GM19239 (cell line): ENCODE data around the gene SCN4B.

ENCODE experiments used
- DNase-seq: peaks from one replicate; pipeline ENCODE4 v3.0.0; 2011; ENCODE audit warnings: low spot score; ENCODE audit not compliant: insufficient read length
- FAIRE-seq: peaks from 2 replicates; lab custom pipeline; 2011; peaks lifted over from hg19 to GRCh38; lab: Jason Lieb, UNC

Gene SCN4B

DNA sequence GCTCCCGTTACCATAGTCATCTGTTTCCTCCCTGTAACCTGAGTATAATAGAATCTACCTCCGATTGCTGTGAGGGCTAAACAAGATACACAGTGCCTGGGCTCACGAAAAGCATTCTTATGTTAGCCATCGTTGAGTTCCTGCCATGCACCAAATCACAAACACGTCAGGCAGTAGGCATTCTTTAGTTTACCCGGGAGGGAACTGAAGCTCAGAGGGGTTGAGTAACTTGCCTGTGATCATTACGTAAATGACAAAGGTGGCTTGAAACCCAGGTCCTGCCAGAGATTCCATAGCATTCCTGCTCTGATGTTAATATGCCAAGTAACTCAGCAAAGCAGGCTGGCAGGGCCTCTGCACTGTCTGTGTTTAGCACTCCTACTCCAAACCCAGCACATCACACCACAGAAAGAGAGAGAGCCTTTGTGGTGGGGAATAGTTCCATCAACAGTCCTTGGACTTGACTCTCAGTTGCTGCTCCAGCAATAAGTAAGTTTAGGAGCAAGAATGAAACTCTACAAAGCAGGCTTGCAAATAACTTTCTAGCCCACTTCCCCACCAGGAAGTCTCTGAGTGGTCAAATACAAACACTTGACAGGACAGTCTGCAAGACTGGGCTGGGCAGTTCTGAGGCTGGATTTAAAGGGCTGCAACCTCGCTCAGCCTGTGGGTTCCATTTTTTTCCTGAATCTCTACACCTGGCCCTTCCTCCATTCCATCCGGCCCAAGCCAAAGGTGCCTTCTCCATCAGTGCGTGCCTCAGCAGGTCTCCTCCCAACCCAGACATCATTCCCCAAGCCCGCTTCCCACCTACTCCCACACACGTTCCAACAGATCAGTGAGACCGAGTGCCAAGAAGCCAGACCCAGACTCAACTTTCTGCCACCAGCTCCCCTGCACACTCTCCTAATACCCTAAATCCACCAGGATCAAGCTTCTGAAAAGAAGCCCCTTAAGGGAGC, 22.7 kb upstream of the SCN4B start:
- no peak for FAIRE-seq

DNA sequence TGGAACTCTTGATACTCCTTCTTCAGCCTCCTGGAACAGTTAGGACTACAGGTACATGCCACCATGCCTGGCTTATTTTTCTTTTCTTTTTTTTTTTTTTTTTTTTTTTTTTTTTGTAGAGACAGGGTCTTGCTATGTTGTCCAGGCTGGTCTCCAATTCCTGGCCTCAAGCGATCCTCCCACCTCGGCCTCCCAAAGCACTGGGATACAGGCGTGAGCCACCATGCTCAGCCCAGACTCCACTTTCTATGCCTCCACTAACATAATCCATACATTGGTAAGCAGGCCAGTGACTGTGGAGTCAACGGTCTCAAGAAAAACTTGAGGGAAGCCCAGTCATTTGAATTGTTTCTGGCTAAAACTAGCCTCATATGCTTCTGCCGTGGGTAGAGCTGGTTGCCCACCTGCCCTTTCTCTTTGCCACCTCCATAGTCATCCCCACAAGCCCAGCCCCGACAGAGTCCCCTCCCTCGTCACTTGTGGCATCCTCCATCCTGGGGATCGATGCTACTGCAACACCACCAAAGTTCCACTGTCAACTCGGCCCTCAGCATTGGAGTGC, 21.5 kb upstream of the SCN4B start:
- no peak for DNase-seq
- no peak for FAIRE-seq

More for the DNA sequence above, 22.7 kb upstream of the SCN4B start:
- DNase-seq: no peak

- FAIRE-seq (no peak), DNase-seq (no peak)
Measured at GRCh38 chr11:118172356-118172755, 19.7 kb upstream of the SCN4B start.

- peak; percentile 77 for FAIRE-seq
- DNase-seq: peak; percentile 71
Measured at GRCh38 chr11:118171269-118172062, 18.8 kb upstream of the SCN4B start.

- DNase-seq: no peak
- FAIRE-seq: no peak
Measured at GRCh38 chr11:118170882-118171268, 18.3 kb upstream of the SCN4B start.

DNA sequence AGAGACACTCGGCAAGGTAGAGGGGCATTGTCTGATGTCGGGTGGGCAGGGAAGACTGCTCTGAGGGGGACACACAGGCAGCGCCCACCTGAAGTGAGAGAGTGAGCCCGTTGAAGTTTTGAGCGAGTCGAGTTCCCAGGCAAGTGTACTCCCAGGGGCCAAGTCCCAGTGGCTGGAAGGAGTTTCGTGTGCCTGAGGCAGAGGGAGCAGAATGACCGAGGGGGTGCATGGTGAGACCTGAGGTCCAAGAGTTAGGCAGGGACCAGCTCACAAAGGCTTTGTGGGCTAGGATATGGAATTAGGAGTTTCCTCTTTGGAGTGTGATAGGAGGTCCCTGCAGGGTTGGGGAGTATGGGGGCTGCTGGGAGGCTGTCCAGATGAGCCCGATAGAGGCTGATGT, 17.6 kb upstream of the SCN4B start:
- FAIRE-seq (no peak), DNase-seq (no peak)

- DNase-seq: no peak
- no peak for FAIRE-seq
Measured at GRCh38 chr11:118169300-118170140, 16.9 kb upstream of the SCN4B start.

DNA sequence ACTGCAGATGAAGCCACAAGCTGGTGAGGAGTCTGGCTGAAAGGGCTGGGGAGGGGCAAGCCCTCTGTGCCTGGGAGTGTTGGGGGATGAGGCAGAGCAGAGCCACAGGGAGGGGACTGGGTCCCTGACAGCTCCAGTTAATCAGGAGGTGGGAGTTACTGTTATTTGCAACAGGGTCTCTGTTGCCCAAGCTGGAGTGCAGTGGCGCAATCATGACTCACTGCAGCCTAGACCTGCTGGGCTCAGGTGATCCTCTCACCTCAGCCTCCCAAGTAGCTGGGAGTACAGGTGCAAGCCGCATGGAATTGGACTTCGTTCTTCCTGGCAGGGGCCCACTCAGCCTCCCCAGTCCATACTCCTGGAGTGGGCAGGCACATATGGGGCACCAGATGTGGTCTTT, 16.1 kb upstream of the SCN4B start:
- no peak for DNase-seq
- FAIRE-seq: no peak

DNA sequence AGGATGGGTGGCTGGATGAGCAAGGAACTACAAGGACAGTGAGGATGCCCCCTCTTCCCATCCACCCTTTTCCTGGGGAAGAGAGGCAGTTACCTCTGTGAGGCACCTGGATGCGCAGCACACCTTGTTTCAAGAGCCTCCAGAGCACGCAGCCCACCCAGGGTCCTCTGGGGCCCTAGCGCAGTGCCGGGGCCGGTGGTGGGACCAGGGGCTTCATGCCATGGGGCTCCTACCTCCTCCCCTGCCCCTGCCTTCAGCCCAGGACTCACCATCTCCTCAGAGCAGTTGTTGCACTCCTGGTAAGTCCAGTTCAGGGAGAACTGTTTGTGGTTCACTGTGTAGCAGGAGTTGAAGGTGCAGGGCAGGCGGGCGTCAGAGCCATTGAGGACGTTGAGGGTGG, 15.7 kb upstream of the SCN4B start:
- no peak for FAIRE-seq
- no peak for DNase-seq

DNA sequence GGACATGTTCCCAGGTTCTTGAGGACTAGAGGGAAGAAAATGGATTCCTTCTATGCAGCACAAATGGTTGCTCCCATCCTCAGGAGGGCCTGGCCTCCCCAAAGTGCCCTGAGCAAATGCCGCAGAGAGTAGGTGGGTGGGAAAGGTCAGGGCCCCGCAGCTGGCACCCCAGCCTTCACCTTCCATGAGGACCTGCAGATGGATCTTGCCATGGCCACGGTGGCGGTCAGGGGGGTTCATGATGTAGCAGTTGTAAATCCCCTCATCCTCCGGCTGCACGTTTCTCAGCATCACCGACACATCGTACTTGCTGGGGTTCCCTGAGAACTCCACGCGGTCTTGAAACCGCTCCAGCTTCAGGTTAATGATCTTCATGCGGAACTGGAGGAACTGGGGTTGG, 15.3 kb upstream of the SCN4B start:
- DNase-seq: no peak
- FAIRE-seq: no peak

DNA sequence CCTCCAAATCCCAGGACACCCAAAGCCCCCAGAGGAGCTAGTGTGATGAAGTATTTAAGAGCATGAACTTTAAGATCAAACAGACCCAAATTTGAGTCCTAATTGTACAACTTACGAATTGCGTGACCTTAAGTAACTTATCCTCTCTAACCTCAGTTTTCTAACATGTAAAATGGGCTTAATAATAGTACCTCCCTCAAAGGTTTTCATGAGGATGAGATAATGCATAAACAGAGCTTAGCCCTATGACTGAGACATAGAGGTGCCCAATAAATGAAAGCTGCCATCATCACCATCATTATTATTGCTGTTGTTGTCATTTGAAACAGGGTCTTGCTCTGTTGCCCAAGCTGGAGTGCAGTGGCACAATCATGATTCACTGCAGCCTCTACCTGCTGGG, 14.6 kb upstream of the SCN4B start:
- FAIRE-seq (no peak), DNase-seq (no peak)

GRCh38 chr11:118166641-118167040, 14.0 kb upstream of the SCN4B start:
- no peak for FAIRE-seq
- DNase-seq: no peak

- FAIRE-seq (no peak), DNase-seq (no peak)
Measured at GRCh38 chr11:118164885-118165284, 12.3 kb upstream of the SCN4B start.

DNA sequence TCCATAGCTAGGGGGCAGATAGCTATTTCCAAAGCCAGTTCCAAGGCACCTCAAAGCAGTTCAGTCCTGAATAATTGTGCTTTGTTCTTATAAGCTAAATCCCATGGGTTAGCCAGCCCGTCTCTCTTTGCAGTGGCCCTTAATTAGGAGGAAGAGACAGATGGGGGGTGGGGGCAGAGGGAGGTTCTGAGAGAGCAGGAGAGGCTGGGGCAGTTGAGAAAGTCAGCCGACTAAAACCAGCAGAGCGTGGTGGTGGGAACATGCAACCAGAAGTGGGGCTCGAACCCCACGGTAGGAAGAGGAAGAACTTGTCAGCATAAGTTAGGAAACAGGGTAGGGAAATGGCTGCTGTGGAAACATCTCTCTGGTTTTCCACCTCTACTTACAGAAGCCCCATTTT, 10.9 kb upstream of the SCN4B start:
- FAIRE-seq (no peak), DNase-seq (no peak)

GRCh38 chr11:118162846-118163245, 10.2 kb upstream of the SCN4B start:
- DNase-seq (no peak), FAIRE-seq (no peak)

- no peak for FAIRE-seq
- no peak for DNase-seq
Measured at GRCh38 chr11:118161786-118162185, 9.2 kb upstream of the SCN4B start.

DNA sequence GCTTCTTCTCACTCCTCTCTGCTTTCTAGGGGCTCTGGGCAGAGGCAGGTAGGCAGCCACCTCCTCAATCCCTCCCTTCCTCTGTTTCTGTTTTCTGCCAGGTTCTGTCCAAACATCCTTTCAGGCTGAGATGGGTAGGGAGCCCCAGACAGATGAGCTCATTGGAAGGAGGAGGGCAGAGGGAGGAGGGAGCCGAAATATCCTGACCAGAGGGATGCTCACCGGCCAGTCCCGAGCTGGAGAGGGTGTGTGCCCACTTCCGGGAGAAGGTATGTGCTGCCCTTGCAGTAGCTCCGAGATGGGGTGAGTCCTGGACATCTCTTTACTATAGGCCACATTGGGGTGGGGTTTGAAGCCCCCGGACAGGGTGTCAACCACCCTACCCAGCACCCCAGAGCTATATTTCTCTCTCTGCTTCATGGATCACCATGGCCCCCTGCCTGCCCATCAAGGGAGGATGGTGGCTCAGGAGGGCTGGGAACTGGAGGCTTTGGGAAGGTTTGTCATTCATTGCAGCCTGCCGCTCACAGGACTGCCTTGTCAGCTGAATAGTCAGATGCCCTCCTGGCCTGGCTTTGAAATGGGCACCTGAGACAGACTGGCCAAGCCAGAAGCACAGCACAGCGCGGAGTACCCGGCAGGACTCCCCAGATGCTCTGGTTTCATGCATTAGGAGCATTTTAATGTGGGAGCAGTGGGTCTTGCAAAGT, 4.7 kb upstream of the SCN4B start:
- FAIRE-seq (no peak), DNase-seq (no peak)

DNA sequence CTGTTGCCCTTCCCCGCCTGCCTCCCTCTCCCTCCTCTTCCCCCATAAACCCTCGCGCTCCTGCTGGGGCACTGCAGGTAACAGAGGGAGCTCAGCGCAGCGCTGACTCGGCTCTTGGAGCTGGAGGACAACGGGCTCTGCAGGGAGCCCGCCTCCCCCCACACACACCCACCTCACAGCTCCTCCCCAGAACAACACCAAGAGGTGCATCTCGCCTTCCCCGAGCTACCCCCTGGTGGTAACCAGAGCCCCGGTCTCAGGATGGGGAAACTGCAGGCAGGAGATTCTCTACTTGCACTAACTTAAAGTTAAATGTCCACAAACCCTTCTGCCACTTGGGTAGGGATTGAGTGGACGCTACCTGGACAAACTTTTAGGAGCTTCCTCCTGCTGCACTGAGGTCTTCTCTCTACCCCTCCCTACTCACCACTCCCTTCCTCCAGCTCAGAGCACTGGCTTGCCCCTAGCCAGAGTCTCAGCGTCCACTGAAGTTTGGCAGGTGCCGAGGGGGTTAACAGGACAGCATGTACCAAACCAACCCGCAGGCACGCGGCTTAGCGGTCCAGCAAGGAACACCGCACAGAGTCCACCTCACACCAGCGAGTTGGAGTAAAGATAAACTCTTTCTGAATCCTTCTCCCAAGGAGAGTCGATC, 4.0 kb upstream of the SCN4B start:
- FAIRE-seq: no peak
- no peak for DNase-seq
